Mucosa of gallbladder (tissue), 1 donor: ENCODE measurements around the gene COMMD1. TPM values are rescaled to one million over a fixed set of nuclear protein-coding genes. Genes with fewer than 3 reads are reported as not detected.

Experiments used
- DNase-seq: peaks from one replicate; pipeline ENCODE4 v3.0.0-alpha.2; 2020; ENCODE audit warnings: low spot score
- total RNA-seq: library from RNA; stranded (reverse); gene quantifications from one replicate; pipeline ENCODE4 v1.2.1, GENCODE V29; 2021
- donor health status: DM: no; HTN: no; CAD: no.

COMMD1 gene
- total RNA-seq, 1 donor from 2014 or later = 35.0 TPM

GRCh38 chr2:62177392-62178049 is 272.0 kb downstream of the COMMD1 start:
- DNase-seq = no peak

GRCh38 chr2:62178741-62179271 is 273.3 kb downstream of the COMMD1 start:
- DNase-seq = peak; percentile 54

- no peak for DNase-seq
Observed at GRCh38 chr2:62180975-62181374, 275.5 kb downstream of the COMMD1 start.

GRCh38 chr2:62181843-62182242 is 276.4 kb downstream of the COMMD1 start:
- DNase-seq = no peak

- DNase-seq = no peak
Observed at GRCh38 chr2:62184512-62185230, 279.2 kb downstream of the COMMD1 start.

Other genes with a start within 250 kb of the COMMD1 start
- gene FAM161A, start 51.6 kb upstream of the COMMD1 start, total RNA-seq = 3.8 TPM
- gene CCT4, start 17.0 kb upstream of the COMMD1 start, total RNA-seq = 114 TPM